GM18873 (cell line): Measurements from ENCODE around the gene KSR1.

Experiments
- ATAC-seq: cut with Tn5 transposase; IDR thresholded peaks from one replicate; pipeline ENCODE4 v1.9.1; 2021; ENCODE audit warnings: mild to moderate bottlenecking, moderate library complexity, moderate number of reproducible peaks; ENCODE audit not compliant: unreplicated experiment, low FRiP score

KSR1 gene

DNA sequence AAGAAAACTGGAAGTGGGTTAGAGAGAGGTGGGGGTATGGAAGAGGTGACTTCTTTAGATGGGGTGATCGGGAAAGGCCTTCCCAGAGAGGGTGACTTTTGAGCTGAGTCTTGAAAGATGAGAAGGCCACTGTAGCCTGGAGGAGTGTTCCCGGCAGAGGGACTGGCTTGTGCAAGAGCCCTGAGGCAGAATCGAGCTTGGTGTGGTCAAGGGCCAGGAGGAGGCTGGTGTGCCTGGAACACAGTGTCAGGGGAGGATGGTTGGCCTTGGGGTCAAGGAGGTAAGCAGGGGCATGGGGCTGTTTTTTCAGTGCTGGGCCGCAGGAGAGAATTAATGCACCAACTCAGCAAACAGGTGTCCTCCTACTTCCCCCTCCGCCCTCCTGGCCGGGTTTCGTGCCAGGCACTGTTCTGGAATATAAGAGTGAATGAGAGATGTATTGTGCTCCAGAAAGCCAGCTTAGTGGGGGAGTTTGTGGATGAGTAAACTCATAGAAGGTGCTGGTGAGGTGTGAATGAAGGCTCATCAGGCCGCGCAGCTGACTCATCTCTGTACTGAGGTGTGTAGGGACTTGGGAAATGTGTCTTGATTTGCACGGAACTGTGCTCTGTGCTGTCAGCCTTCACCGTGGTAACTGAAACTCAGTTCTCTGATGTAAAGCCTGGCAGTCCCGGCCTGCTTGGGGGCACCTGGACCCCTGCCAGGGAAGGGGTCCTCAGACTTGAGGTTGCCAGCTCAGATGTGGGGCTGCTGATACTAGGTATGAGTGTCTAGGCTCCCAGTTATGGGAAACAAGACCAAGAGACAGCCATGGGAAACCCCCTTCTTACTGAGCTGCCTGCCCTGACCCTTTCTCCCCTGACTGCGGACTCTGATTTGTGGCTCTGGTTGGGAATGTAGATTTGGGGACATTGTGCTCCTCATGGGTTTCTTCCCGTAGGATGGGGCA, 15.3 kb downstream of the KSR1 start:
- ATAC-seq, result peak; percentile 66

DNA sequence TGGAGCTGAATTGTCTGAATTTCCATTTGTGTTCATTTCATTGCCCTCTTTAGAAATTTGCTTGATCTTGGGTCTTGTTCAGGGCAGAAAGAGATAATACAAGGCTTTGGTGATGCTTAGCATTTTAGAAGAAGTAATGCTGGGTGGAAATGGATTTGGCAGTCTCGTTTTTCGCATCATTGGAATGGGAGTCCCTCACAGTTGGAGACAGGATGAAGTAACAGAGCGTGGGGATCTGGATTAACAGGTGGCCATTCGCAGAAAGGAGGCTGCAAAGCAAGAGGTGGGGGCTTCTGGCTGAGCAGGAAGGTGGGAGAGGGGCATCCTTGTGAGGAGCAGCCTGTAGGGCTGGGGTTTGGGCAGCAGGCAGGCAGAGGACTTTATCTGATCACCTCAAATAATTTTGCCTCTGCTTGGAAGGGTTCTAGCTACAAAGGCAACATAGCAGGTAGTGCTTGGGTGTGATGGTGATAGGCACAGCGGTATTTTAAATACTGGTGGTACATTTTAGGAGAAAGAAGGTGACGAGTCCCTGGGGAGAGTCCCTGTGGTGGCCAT, 17.0 kb downstream of the KSR1 start:
- no peak for ATAC-seq

DNA sequence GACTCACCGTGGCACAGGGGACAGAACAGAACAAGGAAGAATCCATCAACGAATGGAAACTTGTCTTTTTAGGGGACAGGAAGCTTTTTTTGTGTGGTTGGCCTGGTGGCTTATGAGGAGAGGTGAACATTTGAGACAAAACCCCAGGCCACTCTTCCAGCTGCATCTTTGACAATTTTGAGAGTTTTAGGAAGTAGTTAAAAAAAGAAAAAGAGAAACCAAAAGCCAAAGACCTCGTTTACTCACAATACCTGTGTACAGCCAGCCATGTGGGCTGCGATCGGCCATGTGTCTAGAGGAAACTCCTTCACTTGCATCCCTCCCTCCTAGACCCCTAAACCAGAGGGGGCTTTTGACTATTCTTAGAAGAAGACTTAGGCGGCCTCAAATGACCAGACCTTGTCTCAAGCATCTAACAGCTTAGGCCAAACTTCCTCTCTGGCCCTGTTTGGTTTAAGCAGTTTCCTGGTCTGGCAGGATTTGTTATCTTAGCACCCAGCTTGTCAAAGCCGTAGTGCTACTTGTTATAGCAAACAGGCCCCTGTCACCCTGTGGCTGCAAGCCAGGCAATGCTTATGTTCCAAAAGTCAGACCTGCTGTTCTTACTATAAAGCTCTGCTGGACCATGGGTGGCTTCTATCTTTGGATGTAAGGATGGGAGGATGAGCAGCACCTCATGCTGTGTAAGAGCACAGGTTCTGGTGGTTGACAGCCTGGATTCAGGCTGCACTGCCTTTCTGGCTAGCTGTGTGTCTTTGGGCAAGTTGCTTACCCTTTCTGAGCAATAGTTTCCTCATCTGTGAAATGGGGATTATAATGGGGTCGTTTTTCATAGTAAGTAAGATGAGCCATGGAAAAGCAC, 17.7 kb downstream of the KSR1 start:
- ATAC-seq, result peak; percentile 39

DNA sequence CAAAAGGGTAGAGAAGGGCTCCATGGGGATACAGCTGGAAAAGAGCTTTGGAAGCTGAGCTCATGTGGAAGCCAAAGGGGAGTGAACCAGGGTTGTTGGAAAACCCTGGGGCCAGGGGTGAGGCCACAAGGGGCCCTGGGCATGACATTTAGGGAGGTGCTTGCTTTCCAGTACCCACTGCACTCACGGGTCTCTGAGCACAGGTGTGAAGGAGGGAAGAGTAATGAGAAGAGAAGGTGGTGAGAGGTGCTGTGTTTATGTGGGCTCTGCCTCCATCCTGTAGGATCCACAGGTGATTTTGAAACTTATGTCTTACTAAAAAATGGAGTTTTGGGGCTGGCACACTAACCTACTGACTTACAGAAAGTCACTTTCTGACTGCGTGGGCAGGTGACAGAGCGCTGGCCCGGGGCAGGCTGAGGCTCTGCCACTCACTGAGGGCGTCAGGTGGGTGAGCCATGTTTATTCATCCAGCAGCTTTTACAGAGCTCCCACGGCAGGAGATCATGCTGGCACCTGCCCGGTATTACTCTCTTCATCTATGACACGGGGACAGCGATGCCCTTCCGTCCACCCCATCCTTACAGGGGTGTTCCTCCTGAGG, 18.9 kb downstream of the KSR1 start:
- ATAC-seq, result no peak

GRCh38 chr17:27475981-27476895, 20.0 kb downstream of the KSR1 start:
- ATAC-seq, result no peak

DNA sequence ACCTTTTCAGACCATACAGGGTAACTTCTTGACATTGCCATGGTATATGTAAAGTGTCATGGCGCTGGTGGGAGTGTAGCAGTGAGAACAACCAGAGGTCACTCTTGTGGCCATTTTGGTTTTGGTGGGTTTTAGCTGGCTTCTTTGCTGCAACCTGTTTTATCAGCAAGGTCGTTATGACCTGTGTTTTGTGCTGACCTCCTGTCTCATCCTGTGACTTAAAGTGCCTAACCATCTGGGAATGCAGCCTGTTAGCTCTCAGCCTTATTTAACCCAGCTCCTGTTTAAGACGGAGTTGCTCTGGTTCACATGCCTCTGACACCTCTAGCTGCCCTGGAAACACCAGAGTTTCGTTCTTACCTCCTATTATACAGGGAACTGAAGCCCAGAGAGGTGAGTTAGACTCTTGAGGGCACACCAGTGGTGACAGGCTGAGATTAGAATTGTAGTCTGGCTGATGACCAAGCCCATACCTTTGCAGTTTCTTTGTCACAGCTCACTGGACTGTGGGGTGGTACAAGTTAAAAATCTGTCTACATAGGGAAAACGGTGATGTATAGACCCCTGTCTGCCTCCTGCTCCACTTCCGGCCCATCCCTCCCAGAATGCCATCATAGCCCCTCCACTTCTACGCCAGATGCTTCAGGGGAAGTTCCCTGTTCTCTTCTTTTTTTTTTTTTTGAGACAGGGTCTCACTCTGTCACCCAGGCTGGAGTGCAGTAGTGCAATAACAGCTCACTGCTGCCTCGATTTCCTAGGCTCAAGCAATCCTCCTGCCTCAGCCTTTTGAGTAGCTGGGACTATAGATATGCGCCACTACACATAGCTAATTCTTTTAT, 21.0 kb downstream of the KSR1 start:
- ATAC-seq, result no peak

DNA sequence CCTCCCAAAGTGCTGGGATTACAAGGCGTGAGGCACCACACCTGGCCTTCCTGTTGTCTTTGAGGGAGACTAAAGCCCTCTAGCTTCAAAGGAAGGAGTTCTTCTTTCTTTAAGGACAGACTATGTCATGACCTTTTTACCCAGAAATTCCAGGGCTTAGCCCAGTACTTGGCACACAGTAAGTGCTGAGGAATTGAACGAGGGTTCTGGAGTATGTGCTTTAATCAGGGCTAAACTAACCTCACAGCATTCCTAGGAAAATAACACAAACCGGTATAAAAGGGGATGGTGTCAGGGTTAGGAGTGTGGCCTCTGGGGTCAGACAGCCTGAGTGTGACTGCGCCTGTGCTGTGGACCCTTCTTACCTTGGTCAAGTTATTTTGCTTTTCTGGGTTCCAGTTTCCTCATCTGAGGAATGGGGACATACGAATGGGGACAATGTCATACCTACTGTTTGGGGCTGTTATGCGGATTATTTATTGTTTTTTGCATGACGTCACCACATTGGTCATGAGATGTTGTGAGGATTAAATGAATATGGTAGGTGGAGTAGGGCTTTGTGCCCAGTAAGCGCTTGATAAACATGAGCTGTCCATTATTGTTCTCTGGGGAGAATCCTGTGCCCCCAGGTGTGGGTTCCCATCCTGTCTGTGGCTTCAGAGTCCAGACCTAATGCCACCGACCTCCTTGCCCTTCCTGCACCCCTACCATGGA, 21.9 kb downstream of the KSR1 start:
- ATAC-seq, result no peak

GRCh38 chr17:27478901-27479538, 22.8 kb downstream of the KSR1 start:
- ATAC-seq, result no peak

DNA sequence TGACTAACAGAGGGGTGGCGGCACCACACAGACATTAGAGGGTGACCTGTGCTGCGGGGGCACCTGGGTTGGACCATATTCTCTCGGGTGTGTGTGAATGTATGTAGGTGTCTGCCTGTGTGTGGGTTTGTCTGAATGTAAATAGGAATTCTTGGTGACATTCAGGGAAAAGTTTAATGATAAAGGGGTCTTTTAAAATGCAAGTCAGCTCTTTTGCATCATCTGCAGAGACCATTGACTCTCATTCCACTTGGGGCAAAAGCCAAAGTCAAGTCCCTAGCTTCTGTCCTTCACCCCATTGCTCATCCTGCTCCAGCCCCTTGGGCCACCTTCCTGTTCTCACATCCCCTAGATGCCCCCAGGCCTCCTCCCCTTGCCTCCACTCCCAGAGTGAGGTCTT, 23.6 kb downstream of the KSR1 start:
- ATAC-seq, result no peak

- ATAC-seq, result no peak
These were observed 24.5 kb downstream of the KSR1 start for GRCh38 chr17:27480699-27481098.

DNA sequence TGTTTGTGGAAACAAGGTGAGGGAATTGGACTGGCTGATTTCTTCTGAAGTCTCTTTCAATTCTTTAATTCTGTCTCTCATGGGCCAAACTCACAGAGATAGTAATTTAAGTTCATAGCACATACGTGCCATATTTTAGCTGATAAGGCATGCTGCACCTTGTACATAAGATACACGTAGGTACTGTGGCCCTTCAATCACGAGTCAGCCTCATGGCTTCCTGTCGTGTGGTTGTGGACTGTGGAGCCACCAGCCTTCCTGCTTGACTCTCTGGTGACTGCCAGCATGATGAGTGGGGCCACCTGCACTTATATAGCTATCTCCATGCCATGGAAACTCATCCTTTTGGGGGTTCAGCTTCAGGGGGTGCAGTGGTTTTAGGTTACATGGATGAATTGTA, 25.1 kb downstream of the KSR1 start:
- ATAC-seq, result peak; percentile 60

DNA sequence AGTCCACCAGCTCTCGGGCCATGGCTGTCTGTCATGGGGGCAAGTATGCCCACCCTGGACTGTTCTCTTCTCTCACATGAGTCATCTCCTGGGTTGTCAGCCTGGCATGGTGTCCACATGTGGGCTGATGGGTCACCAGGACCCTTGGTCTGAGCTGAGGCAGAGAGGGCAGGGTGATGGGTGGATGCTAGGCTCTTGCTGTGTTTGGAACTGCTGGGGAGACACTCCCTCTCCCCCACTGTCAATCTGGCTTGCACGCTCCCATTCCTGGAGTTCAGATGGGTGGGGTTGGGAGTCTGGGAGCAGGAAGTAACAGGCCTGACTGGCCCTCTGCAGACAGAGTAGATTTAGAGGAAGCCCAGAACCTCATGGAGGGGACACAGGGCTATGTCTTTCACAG, 28.9 kb downstream of the KSR1 start:
- no peak for ATAC-seq

- no peak for ATAC-seq
These were observed 29.7 kb downstream of the KSR1 start for GRCh38 chr17:27485716-27486495.

- no peak for ATAC-seq
These were observed 30.5 kb downstream of the KSR1 start for GRCh38 chr17:27486741-27487140.

- ATAC-seq, result no peak
These were observed 32.0 kb downstream of the KSR1 start for GRCh38 chr17:27488231-27488630.

- ATAC-seq, result no peak
These were observed 32.9 kb downstream of the KSR1 start for GRCh38 chr17:27489045-27489715.
